ENCODE measurements around the gene UBTD2. TPM values are rescaled to one million over a fixed set of nuclear protein-coding genes. Genes with fewer than 3 reads are reported as not detected.

UBTD2 gene
- total RNA-seq, 4 donors from 2014 or later: 19.4 to 31.0 (median 26.2) TPM

DNA sequence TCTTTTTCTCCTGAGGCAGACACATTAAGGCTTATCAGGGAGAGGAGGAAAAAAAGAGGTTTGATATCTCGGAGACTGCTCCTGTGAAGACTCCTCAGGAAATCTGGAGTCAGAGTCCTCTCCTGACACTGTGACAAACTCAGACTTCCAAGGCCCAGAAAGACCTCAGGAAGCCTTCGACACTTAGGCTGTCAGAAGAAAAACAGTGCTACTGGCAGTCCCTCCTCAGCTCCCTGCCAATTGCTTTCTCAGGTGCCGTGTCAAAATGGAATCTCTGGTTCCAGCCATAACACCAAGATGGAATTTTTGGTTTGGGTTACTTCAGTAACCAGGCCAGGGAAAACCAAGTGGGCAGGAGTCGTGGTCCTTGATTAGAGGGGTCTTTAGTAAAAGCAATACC lies 99.7 kb downstream of the UBTD2 start:
- WGBS, 2 donors: 74 to 79% methylated on average over 4 of the region's 4 CpGs
- TF ChIP-seq POLR2A (IDR thresholded peaks at IDR 0.05): no peak
- TF ChIP-seq, protein P1, sequence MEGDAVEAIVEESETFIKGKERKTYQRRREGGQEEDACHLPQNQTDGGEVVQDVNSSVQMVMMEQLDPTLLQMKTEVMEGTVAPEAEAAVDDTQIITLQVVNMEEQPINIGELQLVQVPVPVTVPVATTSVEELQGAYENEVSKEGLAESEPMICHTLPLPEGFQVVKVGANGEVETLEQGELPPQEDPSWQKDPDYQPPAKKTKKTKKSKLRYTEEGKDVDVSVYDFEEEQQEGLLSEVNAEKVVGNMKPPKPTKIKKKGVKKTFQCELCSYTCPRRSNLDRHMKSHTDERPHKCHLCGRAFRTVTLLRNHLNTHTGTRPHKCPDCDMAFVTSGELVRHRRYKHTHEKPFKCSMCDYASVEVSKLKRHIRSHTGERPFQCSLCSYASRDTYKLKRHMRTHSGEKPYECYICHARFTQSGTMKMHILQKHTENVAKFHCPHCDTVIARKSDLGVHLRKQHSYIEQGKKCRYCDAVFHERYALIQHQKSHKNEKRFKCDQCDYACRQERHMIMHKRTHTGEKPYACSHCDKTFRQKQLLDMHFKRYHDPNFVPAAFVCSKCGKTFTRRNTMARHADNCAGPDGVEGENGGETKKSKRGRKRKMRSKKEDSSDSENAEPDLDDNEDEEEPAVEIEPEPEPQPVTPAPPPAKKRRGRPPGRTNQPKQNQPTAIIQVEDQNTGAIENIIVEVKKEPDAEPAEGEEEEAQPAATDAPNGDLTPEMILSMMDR (IDR thresholded peaks at IDR 0.05): no peak
- no peak for TF ChIP-seq EP300 (IDR thresholded peaks at IDR 0.05)
- Histone ChIP-seq H3K9me3 (no peaks in the 10 kb centered on the region), H3K36me3 (no peaks in the 10 kb centered on the region), H3K27me3 (no peaks in the 10 kb centered on the region), H3K4me1 (peaks cover 0 to 60% (median 17%) of the 10 kb centered on the region in 4 donors), H3K4me3 (no peak overlapping the region), H3K27ac (peak overlapping the region in 3 of 4 donors; percentile 92 to 99 (median 95))
- DNase-seq (ENCODE audit: low spot score in 2 of 2): no peak

DNA sequence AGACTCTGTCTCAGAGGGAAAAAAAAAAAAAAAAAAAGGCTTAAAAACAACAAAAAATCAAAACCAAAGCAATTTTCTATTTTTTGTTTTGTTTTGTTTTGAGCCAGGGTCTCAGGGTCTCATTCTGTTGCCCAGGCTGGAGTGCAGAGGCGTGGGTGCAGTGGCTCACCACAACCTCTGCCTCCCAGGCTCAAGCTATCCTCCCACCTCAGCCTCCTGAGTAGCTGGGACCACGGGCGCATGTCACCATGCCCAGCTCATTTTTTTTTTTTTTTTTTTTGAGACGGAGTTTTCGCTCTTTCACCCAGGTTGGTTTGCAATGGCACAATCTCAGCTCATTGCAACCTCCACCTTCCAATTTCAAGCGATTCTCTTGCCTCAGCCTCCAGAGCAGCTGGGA lies 101.3 kb downstream of the UBTD2 start:
- Histone ChIP-seq H3K9me3 (no peaks in the 10 kb centered on the region), H3K27ac (no peak overlapping the region), H3K4me3 (no peak overlapping the region), H3K36me3 (no peaks in the 10 kb centered on the region), H3K27me3 (no peaks in the 10 kb centered on the region), H3K4me1 (peaks cover 0 to 59% (median 21%) of the 10 kb centered on the region in 4 donors)
- WGBS, 2 donors: 90 to 93% methylated on average over 6 of the region's 6 CpGs
- TF ChIP-seq, protein P1 (IDR thresholded peaks at IDR 0.05): no peak
- no peak for TF ChIP-seq POLR2A (IDR thresholded peaks at IDR 0.05)
- TF ChIP-seq EP300 (IDR thresholded peaks at IDR 0.05): no peak
- no peak for DNase-seq (ENCODE audit: low spot score in 2 of 2)

DNA sequence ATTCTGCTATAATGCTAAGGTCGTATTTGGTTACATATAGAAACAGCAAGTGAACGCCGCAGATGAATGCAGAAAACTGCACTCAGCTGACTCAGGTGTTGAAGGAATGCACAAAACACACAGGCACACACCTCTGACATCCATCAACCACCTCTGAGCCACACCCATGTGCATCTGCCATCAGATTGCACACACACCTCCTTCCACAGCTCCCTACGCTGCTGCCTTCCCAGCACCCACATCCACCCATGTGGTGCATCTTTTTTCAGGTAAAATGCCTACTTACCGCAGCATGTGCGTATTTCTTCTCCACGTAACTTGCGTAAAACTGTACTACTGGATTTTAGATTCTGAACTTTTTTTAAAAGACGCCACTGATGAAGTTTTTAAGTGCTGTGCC lies 102.6 kb downstream of the UBTD2 start:
- H3K4me1 ChIP-seq: peaks cover 0 to 47% (median 17%) of the 10 kb centered on the region in 4 donors
- TF ChIP-seq EP300 (IDR thresholded peaks at IDR 0.05) (no peak), POLR2A (IDR thresholded peaks at IDR 0.05) (no peak)
- TF ChIP-seq, protein P1 (IDR thresholded peaks at IDR 0.05): no peak
- H3K4me3 ChIP-seq: no peak overlapping the region
- no peak overlapping the region for H3K27ac ChIP-seq
- DNase-seq (ENCODE audit: low spot score in 2 of 2): no peak
- H3K36me3 ChIP-seq: no peaks in the 10 kb centered on the region
- H3K9me3 ChIP-seq: no peaks in the 10 kb centered on the region
- WGBS, 2 donors: 90 to 93% methylated on average over 9 of the region's 9 CpGs
- no peaks in the 10 kb centered on the region for H3K27me3 ChIP-seq

DNA sequence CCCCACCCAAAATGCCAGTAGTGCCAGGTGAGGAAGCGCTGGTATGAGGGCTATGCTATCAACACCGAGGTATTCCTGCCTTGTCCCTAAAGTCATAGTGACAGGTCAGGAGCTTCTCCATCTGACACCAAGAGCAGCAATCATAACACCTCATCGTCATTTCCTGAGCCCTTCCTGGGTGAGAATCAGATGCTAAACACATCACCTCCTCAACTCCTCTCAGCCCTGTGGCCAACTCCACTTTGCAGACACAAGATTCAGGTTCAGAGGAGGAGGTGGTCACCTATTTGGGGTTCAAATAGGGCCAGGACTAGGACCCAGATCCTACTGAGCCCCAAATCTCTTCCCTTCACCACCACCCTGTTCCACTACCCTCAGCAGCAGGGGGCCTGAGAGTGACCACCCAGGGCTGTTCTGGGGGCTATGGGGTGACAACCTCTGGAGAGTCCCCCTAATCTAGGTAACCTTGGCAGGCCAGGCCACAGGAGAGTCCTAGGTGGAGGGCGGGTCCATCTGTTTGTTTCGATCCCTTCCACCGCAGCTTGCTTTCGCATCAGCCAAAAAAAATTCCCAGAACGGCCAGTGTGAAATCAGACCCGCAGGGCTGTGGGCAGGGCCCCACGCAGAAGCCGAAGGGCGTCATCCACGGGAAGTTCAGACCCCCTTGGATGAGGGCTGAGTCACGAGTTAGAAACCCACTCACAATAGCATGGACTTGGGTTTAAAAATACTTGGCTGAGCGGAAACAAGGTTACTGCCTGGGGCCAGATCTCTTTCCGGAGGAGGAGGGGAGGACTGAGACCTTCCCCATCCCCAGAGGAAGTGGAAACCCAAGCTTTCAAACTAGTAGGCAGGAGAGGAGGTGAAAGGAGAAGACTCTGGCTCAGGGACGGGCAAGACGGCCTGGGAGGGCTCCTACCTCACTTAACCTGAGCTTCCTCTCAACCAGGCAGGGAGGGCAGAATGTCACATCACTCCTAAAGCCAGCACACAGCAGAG lies 104.3 kb downstream of the UBTD2 start:
- DNase-seq (ENCODE audit: low spot score in 2 of 2): no peak
- Histone ChIP-seq H3K4me1 (peaks cover 0 to 48% (median 20%) of the 10 kb centered on the region in 4 donors), H3K9me3 (no peaks in the 10 kb centered on the region), H3K4me3 (peak overlapping the region in 2 of 4 donors; percentile 16 to 20), H3K36me3 (no peaks in the 10 kb centered on the region), H3K27me3 (no peaks in the 10 kb centered on the region), H3K27ac (peak overlapping the region; percentile 36 to 81 (median 76))
- TF ChIP-seq EP300 (IDR thresholded peaks at IDR 0.05) (peak in 1 of 2 donors; percentile 11), POLR2A (IDR thresholded peaks at IDR 0.05) (no peak)
- TF ChIP-seq, protein P1 (IDR thresholded peaks at IDR 0.05): no peak
- WGBS, 2 donors: 22 to 24% methylated on average over 18 of the region's 18 CpGs

Measured in tibial nerve (tissue), 4 donors.